GM18868 (cell line): ENCODE measurements around the gene AKAP13.

ENCODE experiments used
- ATAC-seq: cut with Tn5 transposase; IDR thresholded peaks from one replicate; pipeline ENCODE4 v1.9.1; 2021; ENCODE audit warnings: mild to moderate bottlenecking, moderate library complexity; ENCODE audit not compliant: unreplicated experiment

AKAP13 gene

DNA sequence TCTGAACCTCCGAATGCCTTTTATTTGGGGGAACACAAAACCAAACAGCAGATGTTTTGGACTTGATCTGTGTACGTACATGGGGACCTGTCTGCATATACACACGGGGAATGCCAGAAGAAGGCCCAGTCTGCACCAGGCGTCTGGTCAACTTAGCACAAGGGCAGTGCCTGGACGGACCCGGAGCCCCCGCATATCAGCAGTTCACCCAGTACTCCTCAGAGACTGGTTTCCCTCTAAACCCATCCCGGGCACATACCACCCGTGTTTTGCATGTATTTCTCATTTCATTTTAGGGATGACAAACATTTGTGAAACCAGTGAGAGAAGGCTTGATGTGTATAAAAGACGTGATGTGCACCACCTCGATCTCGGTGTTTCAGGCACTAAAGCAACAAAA is 364.6 kb downstream of the AKAP13 start:
- ATAC-seq = no peak

DNA sequence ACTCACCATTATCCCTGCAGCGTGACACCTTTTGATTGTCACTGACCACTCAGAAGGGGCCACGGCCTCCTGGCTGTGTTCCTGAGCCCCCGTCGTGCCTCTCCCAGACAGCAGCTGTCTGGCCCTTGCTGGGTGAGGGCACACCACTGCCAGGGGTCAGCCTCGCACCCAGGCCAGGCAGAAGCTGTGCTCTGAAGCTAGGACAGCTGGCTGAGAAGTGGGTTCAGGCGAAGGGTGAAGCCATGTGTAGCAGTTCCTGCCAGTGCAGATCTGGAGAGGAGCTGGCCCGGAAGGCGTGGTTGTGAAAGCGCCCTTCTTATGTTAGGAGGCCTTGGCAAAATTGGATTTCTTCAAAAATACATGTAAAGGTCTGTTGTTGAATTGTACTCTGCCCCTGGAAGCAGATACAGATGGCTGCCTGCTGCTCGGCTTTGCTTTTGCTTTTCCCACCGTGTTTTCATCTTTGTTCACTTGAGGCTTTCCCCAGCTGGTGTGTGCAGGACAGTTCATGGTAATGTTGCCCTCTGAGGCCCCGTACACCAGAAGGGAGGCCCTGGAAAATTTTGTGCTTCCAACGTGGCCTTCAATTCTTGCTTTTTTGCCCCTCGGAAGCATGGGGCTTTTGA is 365.2 kb downstream of the AKAP13 start:
- ATAC-seq = no peak

DNA sequence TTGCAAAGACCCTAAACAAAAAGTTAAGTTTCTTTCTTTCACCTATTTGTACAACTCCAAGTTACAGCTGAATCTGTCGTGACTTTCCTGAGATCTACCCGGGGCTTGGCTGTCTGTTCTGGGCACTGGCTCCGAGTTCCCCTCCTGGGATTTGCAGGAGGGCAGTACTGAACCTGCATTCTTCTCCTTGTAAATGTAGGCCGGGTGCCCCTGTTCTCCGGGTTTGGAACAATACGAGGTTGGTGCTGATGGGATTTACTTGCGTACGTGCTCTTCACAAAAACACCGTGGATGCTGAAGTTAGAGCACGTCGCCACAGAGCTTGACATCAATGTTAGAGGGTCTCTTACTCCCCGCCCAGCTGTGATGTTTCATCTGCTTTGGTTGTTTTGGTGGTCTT is 366.2 kb downstream of the AKAP13 start:
- no peak for ATAC-seq

DNA sequence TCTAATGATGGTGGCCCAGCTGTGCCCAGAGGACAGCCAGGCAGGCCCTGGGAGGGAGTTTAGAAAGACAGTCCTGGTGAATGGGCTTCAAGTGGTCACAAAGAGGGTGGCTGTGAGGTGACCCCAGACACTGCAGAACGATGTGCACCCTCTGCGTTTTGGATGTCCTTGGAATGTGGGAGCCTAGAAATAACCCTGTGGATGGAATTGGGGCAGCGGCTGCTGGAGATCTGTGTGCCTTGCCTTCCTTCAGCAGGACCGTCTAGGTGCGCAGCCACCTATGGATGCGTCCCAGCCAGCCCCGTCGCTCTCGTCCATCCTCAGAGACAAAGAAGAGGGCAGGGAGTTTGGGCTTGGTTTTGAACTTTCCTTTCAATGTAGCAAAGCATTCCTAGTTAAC is 367.8 kb downstream of the AKAP13 start:
- ATAC-seq = no peak

DNA sequence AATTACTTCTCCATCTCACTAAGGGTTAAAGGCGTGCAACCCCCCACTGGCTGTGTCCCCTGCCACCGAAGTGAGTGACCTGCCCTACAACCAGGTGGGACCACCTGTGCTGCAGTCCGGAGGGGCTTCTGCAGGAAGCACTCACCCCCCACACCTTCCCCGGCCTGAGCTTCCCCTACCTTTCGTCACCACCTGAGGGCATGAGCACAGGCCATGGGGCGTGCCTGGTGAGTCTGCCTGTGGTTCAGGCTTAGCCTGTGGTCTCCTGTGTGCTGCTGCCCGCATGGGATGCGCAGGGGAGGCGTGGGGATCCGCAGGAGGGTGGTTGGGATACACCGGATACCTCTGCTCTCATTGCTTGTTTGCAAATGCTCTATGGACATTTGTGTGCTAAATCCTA is 368.3 kb downstream of the AKAP13 start:
- no peak for ATAC-seq

DNA sequence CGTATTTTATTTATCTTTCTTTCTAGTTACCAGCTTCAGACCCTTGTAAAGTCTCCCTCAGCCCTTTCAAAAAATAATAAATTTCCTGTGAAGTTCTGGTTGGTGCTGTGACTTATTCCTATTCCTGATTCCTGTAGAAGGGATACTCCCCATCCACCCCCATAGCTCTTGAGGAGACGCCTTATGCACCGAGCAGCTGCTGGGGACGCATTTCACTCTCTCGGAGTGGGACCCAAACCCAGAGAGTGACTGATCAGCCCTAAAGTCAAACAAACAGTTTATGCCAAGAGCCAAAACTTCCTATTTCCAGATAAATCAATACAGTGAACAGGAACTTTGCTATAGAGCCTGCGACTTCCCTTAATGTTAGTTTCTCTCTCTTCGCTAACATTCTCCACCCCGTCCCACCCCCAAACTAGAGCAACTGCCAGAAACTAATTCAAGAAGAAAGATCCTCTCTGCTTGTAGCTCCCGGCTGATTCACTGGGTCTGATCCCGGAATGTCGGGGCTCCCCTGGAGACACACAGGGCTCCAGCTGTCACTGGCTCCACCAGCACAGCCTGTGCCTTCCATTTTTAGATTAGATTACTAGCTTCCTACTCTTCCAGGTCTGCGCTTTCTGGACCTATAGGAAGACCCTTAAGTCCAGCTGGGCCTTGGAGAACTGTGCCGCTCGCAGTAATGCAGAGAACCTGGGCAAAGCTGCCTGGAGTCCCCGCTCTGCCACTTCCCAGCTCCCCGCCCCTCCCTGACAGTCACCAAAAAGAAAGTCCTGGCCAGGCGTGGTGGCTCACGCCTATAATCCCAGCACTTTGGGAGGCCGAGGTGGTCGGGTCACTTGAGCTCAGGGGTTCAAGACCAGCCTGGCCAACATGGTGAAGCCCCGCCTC is 369.1 kb downstream of the AKAP13 start:
- ATAC-seq = no peak

DNA sequence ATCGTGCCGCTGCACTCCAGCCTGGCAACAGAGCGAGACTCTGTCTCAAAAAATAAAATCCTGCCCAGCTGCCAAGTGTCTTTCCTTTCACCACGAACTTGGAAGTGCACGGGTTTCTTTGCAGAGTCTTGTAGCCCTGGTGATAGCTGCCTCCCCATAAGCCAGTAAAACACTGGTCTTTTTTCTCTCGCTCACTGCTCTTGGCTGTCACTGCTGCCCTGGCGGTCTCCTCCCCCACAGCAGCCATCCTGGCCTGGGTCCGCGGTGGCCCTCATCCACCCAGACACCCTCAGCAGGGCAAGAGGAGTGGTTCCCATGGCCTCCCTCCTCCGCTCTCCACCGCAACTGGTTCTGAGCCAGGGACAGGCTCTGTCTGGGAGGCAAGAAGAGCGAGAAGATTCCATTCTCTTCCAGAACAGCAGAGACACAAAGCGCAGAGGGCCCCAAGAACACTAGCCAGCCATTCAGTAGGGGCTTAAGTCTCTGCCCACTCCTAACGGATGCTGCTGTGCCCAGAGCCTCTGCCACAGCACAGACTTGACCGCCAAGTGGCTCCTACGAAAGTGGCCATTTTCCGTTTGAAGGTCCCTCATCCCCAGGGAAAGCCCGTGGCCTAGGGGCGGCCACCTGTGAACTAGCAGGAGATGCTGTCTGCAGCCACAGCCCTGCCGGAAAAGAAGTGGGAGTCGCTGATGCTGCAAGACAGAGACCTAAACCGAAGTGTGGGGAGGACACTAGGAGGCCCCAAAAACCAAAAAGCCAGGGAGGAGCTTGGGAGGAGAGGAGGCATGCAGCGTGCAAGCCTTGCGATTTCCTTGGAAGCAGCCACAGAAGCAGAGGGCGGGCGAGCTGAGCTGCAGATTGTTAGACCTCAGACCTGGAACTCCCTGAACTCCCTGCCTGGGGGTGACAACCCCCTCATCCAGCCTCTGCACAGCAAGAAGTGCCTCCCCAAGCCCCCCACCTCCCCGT is 370.2 kb downstream of the AKAP13 start:
- no peak for ATAC-seq

DNA sequence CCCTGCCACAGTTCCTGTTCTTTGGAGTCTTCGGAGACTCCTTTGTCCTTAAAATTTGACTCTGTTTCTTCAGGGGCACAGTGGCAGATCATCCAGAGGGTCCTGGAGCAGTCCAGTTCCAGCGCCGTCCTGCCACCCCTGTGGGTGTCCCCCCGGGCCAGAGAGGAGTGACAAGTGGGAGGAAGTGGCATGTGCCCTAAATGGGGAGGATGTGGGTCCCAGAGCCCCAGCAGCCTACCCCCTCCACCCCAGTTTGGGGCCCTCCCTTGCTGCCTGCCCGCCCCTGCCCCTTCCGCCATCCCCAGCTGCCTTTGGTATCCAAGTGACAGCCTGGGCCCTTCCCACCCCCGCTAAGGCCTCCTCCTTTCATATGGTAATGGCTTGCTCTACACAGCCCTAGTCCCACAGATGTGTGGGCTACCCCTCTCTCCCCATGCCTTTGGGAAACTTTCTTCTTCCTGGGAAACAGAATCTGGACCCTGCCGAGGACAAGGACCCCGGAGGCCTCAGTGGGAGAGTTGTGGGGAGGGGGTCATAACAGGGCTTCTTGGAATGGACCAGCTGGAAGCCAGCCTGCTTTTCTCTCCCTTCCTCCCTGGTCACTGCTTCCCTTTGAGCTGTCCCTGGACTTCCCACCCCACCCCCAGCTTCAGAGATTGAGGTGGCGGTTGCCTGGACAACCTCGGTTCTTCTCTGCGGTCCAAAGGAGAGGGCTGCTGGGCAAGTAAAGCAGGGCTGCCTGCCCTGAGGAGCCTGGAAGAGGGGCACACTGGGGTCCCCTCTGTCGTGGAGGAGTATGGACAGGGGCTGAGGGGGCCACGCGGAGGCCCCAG is 371.1 kb downstream of the AKAP13 start:
- no peak for ATAC-seq

DNA sequence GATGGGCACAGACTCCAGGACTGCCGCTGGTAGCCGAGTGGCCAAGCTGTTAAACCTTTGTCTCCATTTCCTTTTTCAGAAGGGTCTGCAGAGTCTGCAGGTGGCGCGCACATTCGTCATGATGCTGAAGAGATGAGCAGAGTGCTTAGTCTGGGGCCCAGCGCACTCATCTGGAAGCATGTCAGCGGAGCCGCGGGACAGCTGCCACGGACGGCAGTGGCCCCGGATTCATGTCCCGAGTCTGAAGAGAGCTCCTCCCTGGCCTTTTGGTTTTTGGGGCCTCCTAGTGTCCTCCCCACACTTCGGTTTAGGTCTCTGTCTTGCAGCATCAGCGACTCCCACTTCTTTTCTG is 371.7 kb downstream of the AKAP13 start:
- ATAC-seq = no peak

DNA sequence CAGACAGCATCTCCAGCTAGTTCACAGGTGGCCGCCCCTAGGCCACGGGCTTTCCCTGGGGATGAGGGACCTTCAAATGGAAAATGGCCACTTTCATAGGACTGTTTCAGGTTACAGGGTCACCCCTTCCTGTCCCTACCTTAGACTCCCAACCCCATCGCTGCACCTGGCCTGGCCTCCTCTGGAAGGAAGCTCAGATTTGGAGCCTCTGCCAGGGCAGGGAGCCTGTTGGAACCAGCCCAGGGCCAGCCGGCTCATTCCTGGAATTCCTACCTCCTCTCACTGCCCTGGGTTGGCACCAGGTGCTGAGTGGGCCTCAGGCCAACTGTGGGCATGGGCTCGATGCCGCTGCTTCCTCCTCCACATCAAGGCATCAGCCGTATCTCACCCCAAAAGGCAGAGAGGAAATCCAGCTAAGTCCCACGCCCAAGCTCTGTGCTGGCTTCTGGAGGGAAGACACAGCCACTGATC is 372.1 kb downstream of the AKAP13 start:
- no peak for ATAC-seq

DNA sequence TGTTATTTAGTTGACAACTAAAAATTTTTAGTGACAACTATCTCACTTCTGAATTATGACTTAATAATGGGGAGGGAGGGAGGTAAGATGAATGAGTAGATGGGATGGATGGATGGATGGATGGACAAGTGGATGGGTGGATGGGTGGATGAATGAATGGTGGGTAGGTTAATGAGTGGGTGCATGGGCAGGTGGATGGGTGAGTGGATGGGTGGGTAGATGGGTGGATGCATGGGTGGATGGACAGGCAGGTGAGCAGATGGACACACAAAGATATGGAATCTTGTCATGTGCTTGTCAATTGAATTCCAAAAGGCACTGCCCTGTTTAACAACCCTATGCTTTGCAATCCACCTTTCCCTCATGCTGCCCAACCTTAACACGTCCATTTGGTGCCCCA is 372.9 kb downstream of the AKAP13 start:
- no peak for ATAC-seq

DNA sequence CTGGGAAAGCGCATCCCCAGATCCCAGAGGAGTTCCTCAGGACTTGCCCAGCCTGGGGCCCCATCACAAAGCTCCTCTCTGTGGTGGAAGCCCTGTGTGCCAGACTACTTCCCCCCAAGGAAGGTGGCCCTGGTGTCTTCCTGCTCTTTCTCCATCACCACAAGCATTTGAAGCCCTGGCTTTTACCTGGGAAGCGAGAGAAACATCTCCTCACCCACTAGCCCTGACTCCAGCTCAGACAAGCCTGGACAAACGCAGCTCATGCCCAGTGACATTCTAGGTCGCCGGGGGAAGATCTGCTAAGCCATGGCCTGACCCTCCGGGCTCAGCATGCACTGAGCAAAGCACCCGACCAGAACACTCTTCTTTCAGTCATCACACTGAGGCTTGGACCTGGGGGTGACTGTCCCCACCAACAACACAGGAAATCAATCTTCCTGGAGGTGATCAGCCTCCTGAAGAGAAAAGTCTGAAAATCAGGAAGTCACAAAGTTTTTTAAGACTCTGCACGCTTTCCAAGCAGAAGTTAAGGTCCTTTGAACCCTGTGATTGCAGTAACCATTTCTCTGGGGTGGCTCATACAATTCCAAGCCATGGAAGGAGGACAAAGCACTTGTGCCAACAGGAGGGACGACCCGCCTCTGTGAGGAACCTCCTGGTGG is 373.5 kb downstream of the AKAP13 start:
- ATAC-seq = no peak

DNA sequence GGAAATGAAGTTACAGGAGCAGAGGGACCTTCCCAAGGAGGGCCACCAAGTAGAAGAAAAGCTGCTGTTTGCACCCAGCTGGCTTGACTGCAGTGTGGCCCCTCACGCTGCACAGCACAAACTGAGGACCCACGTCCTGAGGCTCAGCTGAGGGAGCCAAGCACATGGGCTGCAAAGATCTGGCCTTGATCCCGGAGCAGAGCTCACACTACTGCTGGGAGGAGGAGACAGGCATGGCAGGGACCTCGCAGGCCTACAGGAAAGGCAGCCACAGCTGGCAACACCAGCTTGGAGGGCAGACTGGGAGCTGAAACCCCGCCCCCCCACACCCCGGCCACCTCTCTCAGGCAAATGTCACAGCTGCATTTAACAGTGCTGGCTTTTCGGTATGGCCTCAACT is 374.6 kb downstream of the AKAP13 start:
- no peak for ATAC-seq

DNA sequence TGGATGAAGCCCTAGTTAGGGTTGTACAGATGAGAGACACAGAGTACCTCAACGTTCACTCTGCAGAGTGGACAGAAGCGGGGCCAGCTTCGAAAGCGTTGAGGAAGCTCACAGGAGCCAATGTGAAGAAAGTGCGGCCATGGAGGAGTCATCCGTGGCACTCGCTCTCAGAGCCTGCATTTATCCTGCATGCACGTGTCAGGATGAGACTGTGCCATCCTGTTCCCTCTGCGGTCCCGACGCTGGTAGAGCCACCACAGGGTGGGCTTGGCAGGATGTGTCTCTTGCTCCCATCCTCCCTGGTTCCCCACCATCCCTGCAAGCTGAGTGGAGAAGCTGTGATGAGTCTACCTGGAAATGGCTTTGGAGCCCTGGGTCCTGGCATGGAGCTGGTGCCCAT is 375.1 kb downstream of the AKAP13 start:
- no peak for ATAC-seq

DNA sequence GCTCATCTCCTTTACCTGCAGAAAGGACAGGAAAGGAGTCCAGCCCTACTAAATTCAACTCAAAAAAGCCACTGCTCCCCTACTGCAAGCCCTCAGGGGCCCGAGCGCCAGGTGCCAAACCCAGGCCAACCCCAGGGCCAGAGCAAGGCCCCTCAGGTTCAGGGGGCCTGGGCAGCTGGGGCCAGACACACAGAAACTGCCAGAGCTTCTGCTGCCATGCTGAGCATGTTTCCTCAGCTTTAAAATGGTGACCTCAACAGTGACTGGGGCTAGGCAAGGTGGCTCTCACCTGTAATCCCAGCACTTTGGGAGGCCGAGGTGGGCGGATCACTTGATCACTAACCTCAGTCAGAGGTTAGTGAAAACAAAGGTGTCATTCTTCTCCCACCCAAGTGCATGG is 375.5 kb downstream of the AKAP13 start:
- ATAC-seq = no peak

DNA sequence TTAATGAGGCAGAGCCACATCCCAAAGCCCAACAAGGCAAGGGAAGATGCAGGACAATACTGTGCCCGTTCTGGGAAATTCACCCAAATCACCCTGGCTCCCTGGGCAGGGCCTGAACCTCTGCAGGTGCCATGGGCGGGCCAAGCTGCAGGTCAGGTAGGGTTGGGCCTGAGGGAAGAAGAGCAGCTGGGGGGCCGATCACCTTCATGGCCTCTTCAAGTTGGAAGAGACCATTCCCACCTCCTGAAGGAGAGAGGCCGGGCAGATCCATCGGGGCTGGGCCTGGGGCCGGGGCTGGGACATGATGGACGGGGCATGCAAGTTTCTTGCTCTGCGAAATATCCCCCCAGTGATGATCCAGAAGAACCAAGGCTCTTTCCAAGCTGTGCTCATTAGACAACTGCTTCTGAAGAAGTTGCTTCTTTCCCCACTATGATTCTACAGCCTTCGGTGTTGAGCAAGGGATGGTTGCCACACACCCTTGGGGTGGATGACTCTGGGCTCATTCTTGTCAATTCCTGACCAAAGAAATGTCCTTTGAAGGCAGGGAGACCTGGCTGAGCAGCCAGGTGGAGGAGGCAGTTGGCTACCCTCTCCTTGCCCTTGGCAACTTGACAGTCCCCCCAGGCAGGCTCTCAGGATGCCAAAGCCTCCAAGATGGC is 376.1 kb downstream of the AKAP13 start:
- no peak for ATAC-seq

DNA sequence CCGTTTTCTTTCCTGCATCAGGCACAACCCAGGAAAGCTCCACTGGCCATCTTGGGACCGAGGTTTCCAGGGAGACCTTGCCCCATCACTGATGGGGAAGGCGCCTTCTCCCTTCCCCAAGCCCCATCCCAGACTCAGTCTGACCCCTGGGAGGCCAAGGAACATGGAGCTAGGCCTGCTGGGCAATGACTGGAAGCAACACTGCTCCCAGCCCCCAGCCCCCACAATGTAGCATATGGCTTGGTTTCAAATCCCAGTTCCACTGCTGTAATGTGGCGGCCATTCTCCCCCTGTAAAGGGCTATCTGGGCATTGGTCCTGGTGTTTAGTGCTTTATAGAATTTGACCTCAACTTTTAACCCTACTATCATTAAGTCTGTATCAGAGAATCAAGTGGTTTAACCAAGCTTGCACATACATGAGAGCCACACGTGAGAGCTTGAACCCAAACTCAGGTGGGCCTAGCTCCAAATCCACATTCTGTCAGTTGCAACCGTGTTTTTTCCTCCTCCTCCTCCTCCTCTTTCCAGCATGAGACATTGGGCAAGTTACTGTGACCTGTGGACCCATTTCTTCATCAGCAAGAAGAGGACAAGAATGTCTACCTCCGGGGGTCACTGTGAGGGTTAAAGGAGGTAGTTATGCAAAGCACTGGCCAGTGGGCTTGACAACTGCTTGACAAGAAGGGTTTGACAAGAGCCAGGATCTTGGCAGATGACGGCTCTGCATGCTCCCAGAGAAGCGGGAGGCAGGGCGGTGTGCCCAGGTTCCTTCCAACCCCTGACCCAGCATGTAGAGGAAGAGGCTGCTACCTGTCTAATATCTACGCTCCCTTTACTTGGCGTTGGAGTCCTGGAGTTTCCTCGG is 376.9 kb downstream of the AKAP13 start:
- ATAC-seq = no peak

DNA sequence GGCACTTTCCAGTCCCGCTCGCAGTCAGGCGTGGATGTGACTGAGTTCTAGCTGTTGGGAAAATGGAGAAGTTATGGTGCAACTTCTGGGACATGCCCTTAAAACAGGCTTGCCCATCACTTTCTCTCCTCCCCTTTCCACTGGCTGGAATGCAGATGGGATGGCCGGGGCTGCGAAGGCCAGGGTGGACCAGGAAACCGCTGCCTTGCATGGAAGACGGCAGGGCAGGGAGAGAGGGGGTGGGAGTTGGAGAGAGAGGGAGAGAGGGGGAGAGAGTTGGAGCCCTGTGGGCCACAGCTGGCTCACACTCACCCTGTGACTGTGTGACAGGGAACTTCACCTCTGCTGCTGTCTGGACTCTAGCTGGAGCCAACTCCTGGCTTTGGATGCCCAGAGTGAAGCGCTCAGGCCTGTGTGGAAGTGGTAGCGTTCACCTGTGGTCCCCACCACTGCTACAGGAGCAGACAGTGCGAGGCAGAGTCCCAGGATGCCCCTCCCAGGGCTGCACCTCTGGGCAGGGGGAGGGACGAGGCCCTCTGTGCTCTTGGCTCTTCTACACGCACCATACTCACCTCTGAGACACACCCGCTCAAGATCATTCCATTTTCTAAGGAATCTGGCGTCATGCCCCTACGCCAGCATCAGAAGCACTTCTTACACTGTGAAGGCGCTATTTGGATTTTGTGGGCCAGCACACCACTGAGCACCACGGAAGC is 377.7 kb downstream of the AKAP13 start:
- ATAC-seq = no peak
